ENCODE measurements around the gene GJC1. TPM values are rescaled to one million over a fixed set of nuclear protein-coding genes. Genes with fewer than 3 reads are reported as not detected.
"Not testable (repeated sequence)": the region's sequence is repeated elsewhere in the genome, so short reads cannot be mapped to it uniquely, and the experiment has no call there.

The GJC1 gene
- total RNA-seq, 1 donor from 2014 or later, result 43.2 TPM

DNA sequence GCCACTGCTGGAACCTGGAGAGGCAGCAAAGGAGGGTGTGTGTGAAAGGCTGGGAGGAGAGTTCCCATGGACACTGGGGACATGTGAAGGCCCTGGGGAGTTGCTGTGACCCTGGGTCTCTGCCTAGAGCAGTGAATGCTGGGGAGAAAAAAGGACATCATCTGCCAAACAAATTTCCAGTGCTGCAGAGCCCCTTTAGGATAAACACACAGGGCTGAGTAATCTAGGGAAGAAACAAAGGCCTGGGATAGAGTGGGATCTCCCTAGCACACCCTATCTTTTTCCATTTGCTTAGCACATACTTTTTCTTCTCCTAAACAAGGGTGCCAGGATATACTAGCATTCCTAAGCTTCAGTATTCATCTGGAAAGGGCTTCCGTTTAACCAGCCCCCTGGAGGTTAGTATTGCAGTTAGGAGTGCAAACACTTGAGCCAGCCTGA, 14.3 kb upstream of the GJC1 start:
- DNase-seq (ENCODE audit: low read depth), result no peak

DNA sequence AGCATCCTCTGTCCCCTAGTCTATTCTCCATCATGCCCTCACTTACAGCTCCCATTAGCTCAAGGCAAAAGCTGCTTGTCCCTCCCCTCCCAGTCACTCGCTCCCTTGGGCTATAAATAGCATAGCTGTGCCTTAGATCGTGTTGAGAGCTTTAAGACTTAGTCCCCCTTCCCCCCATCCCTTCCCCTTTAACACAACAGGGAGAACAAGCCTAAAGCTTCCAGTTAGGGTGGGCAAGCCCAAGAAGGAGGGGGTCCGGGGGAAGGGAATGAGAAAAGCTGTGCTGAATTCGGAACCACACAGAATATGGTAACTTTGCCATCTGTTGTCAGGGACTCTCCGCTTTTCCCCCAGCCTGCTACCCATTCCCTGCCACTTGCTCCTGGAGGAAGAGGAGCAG, 12.7 kb upstream of the GJC1 start:
- DNase-seq (ENCODE audit: low read depth), result no peak

DNA sequence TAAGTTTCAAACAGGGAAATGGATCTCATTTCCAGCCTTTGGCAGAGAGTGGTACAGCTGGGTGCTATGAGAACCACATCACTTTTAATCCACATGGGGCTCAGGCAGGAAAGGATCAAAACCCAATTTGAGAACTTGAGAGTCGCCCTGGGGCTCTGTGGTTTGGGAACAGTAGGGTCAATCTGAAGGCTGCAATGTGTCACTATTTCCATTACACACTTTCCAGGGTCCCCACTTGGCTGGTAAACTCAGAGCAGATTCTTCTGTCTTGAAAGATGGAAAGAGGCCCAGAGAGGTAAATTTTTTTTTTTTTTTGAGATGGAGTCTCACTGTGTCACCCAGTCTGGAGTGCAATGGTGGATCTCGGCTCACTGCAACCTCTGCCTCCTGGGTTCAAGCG, 10.8 kb upstream of the GJC1 start:
- DNase-seq (ENCODE audit: low read depth), result no peak

DNA sequence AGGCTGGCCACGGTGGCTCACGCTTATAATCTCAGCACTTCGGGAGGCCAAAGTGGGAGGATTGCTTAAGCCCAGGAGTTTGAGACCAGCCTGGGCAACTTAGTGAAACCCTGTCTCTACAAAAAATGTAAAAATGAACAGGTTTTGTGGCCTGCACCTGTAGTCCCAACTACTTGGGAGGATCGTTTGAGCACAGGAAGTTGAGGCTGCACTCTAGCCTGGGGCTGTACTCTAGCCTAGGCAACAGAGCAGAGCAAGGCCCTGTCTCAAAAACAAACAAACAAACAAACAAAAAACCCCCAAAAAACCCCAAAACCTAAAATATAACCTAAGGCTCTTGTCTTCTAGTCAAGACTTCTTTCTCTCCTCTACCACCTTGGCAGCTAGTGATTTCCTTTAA, 10.2 kb upstream of the GJC1 start:
- DNase-seq (ENCODE audit: low read depth), result no peak

DNA sequence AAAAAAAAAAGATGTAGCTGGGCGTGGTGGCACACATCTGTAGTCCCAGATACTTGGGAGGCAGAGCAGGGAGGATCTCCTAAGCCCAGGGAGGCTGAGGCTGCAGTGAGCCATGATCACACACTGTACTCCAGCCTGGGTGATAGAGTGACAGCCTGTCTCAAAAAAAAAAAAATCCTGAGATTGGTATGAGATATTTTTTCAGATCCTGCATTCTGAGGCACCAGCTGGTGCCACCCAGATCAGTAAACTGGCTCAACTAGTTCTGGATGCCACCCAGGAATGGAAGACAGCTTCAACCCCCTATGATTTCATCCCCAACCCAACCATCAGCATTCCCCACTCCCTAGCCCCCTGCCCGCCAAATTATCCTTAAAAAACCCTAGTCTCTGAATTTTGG, 7.1 kb upstream of the GJC1 start:
- DNase-seq (ENCODE audit: low read depth), result no peak

DNA sequence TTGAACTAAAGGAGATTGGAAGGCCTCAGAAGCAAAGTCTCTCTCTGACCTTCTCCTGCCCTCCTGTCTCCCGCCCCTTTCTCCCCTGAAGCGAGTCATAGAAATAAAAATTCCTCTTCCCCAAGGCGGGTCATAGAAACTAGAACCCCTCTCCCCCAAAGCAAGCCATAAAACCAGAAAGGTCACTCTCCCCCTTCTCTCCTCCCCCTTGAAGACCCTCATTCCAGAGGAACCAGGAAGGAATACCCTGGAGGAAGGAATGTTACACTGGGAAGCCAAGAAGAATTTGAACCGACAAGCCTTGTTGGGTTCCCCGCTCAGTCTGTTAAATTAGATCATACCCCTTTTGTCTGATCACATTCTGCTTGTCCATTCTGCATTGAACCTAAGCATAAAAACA, 2.7 kb upstream of the GJC1 start:
- no peak for DNase-seq (ENCODE audit: low read depth)

DNA sequence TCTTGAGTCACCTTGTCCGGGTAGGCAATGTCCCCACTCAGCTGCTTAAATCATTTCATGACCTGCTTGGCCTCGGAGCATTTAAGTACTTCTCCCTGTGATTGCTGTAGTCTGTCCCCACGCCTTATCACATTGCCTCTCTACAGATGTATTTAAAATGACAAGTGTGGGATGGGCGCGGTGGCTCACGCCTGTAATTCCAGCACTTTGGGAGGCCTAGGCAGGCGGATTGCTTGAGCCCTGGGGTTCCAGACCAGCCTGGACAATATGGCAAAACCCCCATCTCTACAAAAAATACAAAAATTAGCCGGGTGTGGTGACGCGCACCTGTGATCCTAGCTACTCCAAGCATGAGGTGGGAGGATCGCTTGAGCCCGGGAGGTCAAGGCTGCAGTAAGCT, 1.3 kb upstream of the GJC1 start:
- no peak for DNase-seq (ENCODE audit: low read depth)

DNA sequence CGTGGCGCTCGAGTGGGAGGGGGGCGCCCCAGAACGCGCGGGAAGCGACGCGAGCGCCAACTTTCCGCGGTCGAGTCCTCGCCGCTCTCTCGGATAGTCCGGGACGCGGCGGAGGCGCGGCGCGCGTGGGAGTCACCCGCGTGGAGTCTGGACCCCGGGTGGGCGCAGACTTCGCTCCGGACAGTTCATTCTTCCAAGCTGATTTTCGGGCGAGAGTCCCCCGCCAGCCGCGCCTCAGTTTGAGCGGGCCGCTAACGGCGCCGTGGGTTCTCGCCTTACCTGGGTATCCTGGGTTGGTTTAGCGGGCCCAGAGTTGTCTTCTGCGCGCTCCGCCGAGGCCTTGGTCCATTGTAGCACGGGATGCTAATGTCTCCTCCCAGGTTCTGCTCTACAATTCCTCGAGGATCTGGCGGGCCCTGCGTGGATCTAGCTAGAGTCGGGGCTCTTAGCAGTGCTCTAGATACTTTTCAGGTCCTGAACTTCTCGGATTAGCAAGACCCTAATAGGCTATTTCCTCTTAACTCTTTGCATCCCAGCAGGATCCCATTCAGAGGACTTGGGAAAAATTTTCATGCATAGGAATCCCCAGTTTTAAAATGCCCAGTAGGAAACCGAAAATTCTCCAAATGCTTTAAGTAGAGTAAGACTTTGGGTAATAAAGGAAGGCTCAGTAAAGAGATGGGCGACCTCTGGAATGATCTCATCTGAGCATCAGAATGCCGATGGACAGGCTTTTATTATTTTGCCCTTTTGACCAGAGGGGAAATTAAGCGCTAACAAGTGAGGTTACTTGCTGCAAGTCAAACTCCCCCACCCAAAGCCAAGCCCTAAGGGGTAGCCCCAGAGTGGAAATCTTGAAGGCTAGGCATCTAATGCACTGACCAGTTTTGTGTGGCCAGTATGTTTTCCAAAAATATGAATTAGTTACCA, 537 bp upstream of the GJC1 start:
- DNase-seq (ENCODE audit: low read depth), result no peak

DNA sequence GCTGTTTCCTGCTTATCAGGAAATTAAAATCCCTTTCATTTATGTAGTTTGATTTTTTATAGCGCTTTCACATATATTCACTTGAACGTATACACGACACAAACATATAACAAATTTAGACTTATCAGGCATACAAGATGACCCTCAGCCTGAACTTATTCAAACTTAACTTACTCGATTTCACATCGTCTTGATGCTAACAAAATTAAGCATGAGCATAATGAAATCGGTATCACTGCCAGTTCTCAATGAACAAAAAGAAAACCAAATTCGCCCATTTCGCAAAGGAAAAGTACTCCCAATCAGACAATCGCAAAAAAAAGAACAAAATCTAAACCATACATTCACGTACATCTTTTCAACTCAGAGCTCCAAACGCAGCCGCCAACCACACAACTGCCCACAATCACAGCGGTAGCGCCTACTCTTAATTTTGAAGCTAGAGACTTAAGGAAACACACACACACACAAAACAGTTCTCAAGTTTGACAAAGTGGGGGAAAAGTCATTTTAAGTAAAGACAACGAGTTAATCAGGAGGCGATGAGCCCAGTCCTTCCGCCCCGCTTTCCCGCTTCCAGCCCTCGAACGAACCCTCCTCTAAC, 1.1 kb downstream of the GJC1 start:
- DNase-seq (ENCODE audit: low read depth), result peak; percentile 33

DNA sequence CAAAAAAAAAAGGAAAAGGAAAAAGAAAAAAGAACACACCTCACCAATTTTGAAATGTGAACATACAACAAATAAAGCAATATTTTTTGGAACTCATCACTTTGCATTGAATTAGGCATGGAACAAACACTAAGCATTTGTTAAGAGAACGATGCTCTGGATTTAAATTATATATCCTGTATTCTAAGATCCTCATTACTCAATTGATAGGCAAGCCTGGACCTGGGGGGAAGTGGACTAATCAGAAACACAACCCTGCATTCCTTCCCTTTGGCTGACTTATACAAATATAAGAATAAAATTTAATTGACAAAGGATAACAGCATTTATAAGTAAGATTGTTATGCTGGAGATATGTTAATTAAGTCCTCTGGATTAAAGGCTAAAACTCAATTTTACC, 2.2 kb downstream of the GJC1 start:
- no peak for DNase-seq (ENCODE audit: low read depth)

DNA sequence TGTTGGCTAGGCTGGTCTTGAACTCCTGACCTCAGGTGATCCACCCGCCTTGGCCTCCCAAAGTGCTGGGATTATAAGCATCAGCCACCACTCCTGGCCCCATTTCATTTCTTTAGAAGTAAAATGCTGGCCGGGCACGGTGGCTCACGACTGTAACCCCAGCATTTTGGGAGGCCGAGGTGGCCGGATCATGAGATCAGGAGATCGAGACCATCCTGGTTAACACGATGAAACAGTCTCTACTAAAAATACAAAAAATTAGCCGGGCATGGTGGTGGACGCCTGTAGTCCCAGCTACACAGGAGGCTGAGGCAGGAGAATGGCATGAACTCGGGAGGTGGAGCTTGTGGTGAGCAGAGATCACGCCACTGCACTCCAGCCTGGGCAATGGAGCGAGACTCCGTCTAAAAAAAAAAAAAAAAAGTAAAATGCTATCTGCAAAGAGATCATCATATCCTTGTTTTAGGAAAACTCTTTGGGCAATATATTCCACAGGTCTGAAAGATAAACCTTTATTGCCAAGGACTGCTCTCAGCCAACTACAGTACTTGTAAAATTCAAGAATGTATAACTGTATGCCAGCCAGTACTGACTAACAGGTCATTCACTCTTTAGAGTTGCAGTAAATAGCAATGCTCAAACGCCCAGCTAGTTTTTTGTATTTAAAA, 3.8 kb downstream of the GJC1 start:
- peak; percentile 39 for DNase-seq (ENCODE audit: low read depth)

DNA sequence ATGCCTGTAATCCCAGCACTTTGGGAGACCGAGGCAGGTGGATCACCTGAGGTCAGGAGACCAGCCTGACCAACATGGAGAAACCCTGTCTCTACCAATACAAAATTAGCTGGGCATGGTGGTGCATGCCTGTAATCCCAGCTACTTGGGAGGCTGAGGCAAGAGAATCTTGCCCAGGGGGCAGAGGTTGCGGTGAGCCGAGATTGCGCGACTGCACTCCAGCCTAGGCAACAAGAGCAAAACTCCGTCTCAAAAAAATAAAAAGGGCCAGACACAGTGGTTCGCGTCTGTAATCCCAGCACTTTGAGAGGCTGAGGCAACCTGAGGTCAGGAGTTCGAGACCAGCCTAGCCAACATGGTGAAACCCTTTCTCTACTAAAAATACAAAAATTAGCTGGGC, 4.9 kb downstream of the GJC1 start:
- not testable (repeated sequence) for DNase-seq (ENCODE audit: low read depth)

DNA sequence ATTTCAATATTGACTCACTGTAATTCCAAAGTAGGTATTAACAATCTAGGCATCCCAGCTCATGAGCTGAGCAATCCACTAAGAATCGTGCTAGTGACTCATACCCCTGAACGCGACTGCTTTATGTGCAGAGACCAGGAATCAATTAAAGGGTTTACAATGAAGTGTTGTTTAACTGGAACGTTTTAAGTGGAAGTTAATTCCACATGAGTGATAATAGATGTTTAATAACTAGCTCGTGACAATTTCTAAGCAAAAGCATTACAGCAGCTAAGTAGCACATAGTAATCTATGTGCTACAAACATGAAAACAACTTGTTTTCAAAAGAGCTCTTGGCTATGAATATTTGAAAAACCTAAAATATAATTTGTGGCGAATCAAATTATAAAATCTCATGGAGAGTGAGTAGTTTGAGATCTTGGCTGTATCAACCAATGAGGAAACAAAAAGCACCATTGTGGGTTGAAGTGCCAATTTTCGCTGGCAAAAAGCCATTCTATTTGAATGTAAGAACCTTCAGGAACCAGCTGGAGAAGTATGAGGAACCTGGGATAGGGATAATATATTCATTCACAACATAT, 9.4 kb downstream of the GJC1 start:
- DNase-seq (ENCODE audit: low read depth), result peak; percentile 98

DNA sequence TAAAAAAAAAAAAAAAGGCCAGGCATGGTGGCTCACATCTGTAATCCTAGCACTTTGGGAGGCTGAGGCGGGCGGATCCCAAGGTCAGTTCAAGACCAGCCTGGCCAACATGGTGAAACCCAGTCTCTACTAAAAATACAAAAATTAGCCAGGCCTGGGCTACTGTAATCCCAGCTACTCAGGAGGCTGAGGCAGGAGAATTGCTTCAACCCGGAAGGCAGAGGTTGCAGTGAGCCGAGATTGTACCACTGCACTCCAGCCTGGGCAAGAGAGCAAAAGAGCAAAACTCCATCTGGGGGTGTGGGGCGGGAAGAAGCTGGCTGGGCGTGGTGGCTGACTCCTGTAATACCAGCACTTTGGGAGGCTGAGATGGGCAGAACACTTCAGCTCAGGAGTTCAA, 11.6 kb downstream of the GJC1 start:
- not testable (repeated sequence) for DNase-seq (ENCODE audit: low read depth)

DNA sequence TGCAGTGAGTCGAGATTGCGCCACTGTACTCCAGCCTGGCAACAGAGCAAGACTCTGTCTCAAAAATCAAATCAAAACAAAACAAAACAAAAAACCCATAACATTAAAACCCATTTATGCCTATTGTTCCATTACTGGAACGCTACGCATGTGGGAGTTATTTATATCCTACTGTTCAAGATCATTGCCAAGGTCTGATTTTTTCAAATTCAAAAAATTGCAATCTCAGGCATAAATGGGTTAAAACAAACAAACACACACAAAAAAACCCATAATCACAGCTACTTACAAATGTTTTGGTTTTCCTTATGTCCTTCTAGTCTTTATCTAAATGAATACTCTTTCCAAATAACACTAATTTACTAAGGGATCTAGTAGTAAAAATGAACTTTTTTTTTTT, 17.8 kb downstream of the GJC1 start:
- no peak for DNase-seq (ENCODE audit: low read depth)

DNA sequence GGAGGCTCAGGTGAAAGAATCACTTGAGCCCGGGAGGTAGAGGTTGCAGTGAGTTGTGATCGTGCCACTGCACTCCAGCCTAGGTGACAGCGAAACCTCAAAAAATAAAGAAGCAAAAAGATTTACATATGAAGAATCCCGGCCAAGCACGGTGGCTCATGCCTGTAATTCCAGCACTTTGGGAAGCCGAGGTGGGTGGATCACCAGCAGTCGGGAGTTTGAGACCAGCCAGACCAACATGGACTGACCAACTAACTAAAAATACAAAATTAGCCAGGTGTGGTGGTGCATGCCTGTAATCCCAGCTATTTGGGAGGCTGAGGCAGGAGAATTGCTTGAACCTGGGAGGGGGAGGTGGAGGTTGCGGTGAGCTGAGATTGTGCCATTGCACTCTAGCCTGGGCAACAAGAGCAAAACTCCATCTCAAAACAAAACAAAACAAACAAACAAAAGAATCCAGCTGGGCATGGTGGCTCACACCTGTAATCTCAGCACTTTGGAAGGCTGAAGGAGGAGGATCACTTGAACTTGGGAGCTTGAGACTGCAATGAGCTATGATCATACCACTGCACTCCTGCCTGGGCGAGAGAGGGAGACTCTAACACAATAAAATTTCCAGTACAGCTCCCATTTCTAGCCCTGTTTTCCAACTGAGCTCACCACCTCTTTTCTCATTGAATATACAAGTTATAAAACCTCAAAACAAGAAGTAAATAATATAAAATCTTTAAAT, 21.3 kb downstream of the GJC1 start:
- DNase-seq (ENCODE audit: low read depth), result not testable (repeated sequence)

DNA sequence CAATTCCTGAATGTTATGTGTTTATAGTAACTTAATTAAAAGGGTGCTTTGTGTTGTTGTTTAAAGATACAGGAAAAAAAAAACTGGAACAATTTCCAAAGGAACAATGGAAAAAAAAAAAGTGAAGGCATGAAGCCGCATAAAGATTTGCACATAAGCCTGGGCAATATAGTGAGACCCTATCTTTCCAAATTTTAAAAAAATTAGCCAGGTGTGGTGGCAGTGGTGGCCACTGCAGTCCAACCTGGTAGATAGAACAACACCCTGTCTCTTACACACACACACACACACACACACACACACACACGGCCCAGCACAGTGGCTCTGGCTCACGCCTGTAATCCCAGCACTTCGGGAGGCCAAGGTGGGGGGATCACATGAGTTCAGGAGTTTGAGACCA, 21.9 kb downstream of the GJC1 start:
- DNase-seq (ENCODE audit: low read depth), result no peak

DNA sequence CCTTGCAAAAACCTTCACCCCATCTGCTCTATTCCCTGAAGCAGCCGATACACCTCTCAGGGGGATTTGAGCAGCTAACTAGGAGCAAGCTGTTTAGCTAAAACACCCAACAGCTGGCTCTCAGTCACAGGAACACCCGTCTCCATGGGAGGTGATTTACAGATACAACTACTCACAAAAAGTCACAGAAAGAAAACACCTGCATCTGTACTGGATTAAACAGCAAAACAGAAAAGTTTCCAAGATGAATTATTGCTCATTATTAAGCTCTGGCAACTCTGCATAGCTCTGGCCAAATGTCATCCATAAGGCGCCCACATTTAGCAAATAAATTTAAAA, 22.3 kb downstream of the GJC1 start:
- DNase-seq (ENCODE audit: low read depth), result no peak

DNA sequence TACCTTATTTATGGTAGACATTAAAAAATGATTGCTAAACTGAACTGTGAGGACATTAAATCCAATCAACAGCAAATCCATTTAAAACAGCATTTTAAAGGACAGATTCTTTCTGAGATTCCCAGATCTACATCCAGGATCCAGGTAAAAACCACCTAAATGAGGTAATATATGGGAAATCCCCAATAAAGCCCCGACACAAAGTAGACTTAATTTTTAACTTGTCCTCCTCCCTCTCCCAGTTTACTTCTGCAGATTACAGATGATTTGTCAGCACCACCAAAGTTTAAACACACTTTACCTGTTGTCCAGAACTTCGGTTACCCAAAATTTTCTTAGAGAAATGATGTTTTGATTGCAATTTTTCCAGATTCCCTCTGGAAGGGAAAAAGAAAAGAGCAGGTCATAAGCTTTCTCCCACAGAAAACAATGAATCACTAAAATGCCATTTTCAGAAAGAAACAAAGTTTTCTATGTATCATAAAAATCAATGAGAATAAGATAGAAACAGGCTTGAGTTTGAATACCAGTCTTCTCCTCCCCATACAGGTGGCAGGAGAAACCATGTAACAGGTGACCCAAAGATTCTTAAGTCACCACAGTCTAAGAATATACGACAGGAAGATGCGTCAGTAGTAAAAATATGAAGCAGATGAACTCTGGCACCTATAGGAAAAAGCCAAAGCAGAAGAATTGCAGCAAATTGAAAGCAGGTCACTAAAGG, 22.8 kb downstream of the GJC1 start:
- DNase-seq (ENCODE audit: low read depth), result peak; percentile 27

DNA sequence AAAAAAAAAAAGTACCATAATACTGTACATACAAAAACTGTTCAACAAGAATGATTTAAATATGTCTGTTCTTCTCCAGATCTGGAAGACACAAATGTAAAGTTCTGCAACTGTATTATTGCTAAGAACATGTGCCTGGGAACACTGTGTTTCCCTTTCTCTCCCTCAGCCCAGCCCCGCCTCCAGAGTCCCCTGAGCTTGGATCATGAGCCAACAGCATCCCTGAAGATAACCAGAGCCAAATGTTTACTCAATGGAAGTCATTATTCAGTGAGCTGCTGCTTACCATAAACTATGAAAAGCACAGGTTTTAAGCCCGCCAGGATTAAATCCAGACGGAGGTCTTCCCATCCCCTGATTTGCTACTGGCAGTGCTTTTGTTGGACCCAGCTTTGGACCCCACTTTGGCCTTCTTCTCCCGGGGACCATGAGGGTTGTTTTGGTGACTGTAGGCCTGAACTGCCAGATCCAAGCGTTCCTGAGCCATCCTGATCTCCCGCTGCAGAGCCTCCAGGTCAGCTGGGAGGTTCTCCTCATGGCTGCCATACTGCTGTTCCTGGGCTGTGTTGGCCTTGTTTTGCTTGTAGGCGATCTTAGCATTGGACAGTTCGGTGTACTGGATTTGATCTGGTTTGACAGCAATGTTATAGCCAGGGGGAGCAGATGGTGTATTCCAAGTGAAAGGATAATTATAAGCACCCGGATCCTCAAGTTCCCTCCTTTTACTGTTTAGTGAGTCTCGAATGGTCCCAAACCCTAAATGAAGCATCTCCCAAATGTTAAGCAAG, 25.6 kb downstream of the GJC1 start:
- DNase-seq (ENCODE audit: low read depth), result no peak
